PC-9 (cell line): ENCODE measurements around the gene ADAMTSL1.

Experiments
- EZH2 ChIP-seq: fragments of 200-600 bp; sonication (generic); IDR thresholded peaks from 2 replicates; pipeline ENCODE4 v1.8.0; 2017; ENCODE audit warnings: antibody characterized with exemption, low read depth
- TF ChIP-seq, protein P1 (sequence below): fragments of 200-600 bp; sonication (generic); conservative IDR thresholded peaks from 2 replicates; pipeline ENCODE4 v1.6.1; 2017; ENCODE audit warnings: mixed run types, antibody characterized with exemption, mild to moderate bottlenecking, moderate library complexity

GRCh38 chr9:18566121-18566520 lies 92.2 kb downstream of the ADAMTSL1 start:
- TF ChIP-seq, protein P1, sequence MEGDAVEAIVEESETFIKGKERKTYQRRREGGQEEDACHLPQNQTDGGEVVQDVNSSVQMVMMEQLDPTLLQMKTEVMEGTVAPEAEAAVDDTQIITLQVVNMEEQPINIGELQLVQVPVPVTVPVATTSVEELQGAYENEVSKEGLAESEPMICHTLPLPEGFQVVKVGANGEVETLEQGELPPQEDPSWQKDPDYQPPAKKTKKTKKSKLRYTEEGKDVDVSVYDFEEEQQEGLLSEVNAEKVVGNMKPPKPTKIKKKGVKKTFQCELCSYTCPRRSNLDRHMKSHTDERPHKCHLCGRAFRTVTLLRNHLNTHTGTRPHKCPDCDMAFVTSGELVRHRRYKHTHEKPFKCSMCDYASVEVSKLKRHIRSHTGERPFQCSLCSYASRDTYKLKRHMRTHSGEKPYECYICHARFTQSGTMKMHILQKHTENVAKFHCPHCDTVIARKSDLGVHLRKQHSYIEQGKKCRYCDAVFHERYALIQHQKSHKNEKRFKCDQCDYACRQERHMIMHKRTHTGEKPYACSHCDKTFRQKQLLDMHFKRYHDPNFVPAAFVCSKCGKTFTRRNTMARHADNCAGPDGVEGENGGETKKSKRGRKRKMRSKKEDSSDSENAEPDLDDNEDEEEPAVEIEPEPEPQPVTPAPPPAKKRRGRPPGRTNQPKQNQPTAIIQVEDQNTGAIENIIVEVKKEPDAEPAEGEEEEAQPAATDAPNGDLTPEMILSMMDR, result no peak
- no peak for TF ChIP-seq EZH2
